Activated T-cell treated with anti-CD3 and anti-CD28 coated beads, Interleukin-2, amount 50 U/mL, for 4 hours (primary cell): ENCODE results near the gene LONP1. TPM values are rescaled to one million over a fixed set of nuclear protein-coding genes. Genes with fewer than 3 reads are reported as not detected.

Source experiments
- ATAC-seq, 2 donors: fragments of 200-7000 bp; cut with Tn5 transposase; one replicate each; pipeline ENCODE4 v1.10.0; 2021
- DNase-seq: peaks from one replicate; pipeline ENCODE4 v3.0.0-alpha.2; 2020
- H3K27me3 Mint-ChIP-seq: one replicate; pipeline ENCODE4 v1.8.0; 2021; ENCODE audit warnings: low read depth, mixed read lengths
- H3K36me3 Mint-ChIP-seq: one replicate; pipeline ENCODE4 v1.8.0; 2022; ENCODE audit warnings: mixed read lengths; ENCODE audit not compliant: insufficient read depth
- H3K4me1 Mint-ChIP-seq: one replicate; pipeline ENCODE4 v1.8.0; 2021; ENCODE audit warnings: low read depth, mixed read lengths
- H3K4me3 Mint-ChIP-seq: one replicate; pipeline ENCODE4 v1.8.0; 2021; ENCODE audit warnings: mild to moderate bottlenecking, moderate library complexity, mixed read lengths
- H3K9me3 Mint-ChIP-seq: one replicate; pipeline ENCODE4 v1.8.0; 2021; ENCODE audit warnings: mixed read lengths
- total RNA-seq, 3 donors: library from RNA; stranded (reverse); gene quantifications; one replicate each; pipeline ENCODE4 v1.2.1, GENCODE V29; 2021

The LONP1 gene
- total RNA-seq, 3 donors from 2014 or later = 286 to 342 (median 328) TPM

DNA sequence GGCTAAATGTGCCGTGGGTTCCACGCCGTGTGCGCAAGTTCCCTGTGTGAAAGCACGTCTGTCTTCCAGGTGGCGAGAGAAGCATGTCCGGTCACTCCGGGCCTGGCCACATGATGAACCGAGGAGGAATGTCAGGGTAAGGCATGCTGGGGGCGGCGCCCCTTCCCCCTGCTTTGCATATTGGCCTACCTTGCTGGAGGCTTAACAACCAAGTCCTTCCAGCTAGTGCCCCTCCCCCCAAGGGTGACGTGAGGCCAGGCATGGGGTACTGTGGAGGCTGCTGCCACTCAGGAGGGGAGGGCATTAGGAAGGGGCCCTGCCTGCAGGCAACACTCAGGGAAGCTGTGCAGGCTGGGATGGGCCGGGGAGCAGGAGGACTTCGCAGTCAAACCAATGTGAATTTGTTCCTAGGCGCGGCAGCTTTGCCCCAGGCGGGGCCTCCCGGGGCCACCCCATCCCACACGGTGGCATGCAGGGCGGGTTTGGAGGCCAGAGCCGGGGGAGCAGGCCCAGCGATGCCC, 52.1 kb downstream of the LONP1 start:
- ATAC-seq (no peak), DNase-seq (no peak)
- no peaks in the 10 kb centered on the region for H3K4me1 Mint-ChIP-seq
- H3K4me3 Mint-ChIP-seq = no peak overlapping the region
- no peaks in the 10 kb centered on the region for H3K27me3 Mint-ChIP-seq
- peaks cover 23% of the 10 kb centered on the region for H3K36me3 Mint-ChIP-seq
- no peaks in the 10 kb centered on the region for H3K9me3 Mint-ChIP-seq

GRCh38 chr19:5666921-5667610, 52.9 kb downstream of the LONP1 start:
- H3K27me3 Mint-ChIP-seq = no peaks in the 10 kb centered on the region
- no peaks in the 10 kb centered on the region for H3K9me3 Mint-ChIP-seq
- DNase-seq = no peak
- peaks cover 23% of the 10 kb centered on the region for H3K36me3 Mint-ChIP-seq
- H3K4me1 Mint-ChIP-seq = no peaks in the 10 kb centered on the region
- H3K4me3 Mint-ChIP-seq = no peak overlapping the region
- no peak for ATAC-seq

DNA sequence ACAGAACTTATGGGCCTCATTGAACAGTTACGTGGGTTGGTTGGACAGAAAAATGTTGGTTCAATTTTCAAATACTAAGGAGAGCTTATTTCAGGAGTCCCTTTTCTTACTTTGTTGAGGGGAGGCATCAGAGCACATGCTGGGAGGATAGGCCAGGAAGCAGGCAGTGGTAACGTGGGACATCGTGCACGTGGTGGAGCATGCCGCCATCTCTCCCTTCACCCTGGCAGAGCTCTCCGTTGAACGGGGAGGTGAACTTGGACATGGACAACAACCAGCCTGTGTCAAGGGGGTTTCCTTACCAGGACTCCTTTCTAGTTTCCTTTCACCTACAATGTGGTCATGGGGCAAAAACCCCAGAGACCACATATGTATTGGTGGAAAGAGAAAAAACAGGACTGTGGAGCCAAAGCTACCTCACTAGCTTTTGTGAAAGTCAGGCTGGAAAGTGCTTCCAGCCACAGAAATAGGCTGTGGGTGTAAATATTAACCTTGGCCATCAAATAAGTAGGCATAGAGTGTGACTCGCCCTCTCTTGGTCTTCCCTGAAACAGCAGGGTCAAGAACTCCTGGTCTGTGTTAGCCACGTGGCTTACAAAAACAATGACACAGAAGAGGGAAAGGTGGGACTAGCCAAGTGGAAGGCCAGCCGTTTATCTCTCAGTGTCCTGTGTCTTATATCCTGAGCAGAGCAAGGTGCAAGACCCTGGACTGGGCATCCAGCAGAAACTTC, 54.0 kb downstream of the LONP1 start:
- ATAC-seq (peak in 1 of 2 donors; percentile 23), DNase-seq (no peak)
- H3K4me1 Mint-ChIP-seq = no peaks in the 10 kb centered on the region
- H3K36me3 Mint-ChIP-seq = peaks cover 28% of the 10 kb centered on the region
- no peaks in the 10 kb centered on the region for H3K27me3 Mint-ChIP-seq
- no peak overlapping the region for H3K4me3 Mint-ChIP-seq
- H3K9me3 Mint-ChIP-seq = no peaks in the 10 kb centered on the region

DNA sequence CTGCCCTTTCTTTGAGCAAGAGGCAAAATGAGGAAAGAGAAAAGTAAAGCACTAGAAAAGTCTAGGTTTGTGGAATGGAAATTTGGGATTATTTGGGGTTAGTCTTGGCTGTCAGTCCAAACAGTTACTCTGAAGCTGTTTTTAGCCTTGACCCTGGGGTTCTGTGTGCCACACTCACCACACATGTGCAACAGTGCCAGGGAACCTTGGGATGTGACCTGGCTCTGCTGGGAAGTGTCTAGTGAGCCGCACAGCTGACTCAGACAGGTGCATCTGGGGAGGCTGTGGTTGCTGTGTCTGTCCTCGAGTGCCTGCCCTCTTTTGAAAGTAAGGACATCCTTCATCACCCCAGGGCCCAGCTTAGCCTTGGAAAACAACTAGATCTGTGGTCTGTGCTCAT, 55.4 kb downstream of the LONP1 start:
- Mint-ChIP-seq H3K4me3 (no peak overlapping the region), H3K9me3 (no peaks in the 10 kb centered on the region), H3K4me1 (no peaks in the 10 kb centered on the region), H3K36me3 (peaks cover 28% of the 10 kb centered on the region), H3K27me3 (no peaks in the 10 kb centered on the region)
- DNase-seq (no peak), ATAC-seq (no peak)

GRCh38 chr19:5663904-5664303, 56.0 kb downstream of the LONP1 start:
- DNase-seq = no peak
- Mint-ChIP-seq H3K4me1 (no peaks in the 10 kb centered on the region), H3K36me3 (peaks cover 26% of the 10 kb centered on the region), H3K9me3 (no peaks in the 10 kb centered on the region), H3K27me3 (no peaks in the 10 kb centered on the region), H3K4me3 (no peak overlapping the region)
- no peak for ATAC-seq

DNA sequence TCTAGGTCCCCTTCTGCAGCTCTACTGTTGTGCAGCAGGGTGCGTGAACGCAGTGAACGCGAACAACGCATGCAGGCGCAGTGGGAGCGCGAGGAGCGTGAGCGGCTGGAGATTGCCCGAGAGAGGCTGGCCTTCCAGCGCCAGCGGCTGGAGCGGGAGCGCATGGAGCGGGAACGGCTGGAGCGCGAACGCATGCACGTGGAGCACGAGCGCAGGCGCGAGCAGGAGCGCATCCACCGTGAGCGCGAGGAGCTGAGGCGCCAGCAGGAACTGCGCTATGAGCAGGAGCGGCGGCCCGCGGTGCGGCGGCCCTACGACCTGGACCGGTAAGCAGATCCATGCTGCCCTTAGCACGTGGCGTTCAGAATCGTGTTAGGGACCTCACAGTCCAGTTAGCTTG, 58.5 kb downstream of the LONP1 start:
- Mint-ChIP-seq H3K4me3 (no peak overlapping the region), H3K4me1 (no peaks in the 10 kb centered on the region), H3K27me3 (no peaks in the 10 kb centered on the region), H3K36me3 (peaks cover 25% of the 10 kb centered on the region), H3K9me3 (no peaks in the 10 kb centered on the region)
- DNase-seq = no peak
- ATAC-seq = no peak

- DNase-seq (no peak), ATAC-seq (no peak)
- H3K4me3 Mint-ChIP-seq = no peak overlapping the region
- no peaks in the 10 kb centered on the region for H3K4me1 Mint-ChIP-seq
- H3K9me3 Mint-ChIP-seq = no peaks in the 10 kb centered on the region
- peaks cover 39% of the 10 kb centered on the region for H3K36me3 Mint-ChIP-seq
- no peaks in the 10 kb centered on the region for H3K27me3 Mint-ChIP-seq
These were observed 64.5 kb downstream of the LONP1 start for GRCh38 chr19:5655412-5655811.

DNA sequence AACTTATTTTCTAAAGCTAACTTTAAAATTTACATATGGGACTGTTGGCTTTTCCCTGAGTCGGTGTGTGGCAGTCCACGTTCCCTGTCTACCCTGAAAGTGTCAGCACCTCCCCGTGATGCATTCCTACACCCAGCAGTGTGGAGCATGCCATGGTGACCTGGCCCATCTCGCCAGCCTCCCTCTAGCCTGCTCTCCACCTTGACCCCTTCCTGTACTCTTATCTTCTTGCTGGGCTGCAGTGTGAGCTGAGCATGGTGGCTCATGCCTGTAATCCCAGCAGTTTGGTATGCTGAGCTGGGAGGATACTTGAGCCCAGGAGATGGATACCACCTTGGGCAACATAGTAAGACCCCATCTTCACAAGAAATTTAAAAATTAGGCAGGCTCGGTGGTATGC, 65.0 kb downstream of the LONP1 start:
- no peak for DNase-seq
- Mint-ChIP-seq H3K4me3 (no peak overlapping the region), H3K27me3 (no peaks in the 10 kb centered on the region), H3K36me3 (peaks cover 41% of the 10 kb centered on the region), H3K9me3 (no peaks in the 10 kb centered on the region), H3K4me1 (no peaks in the 10 kb centered on the region)
- ATAC-seq = no peak

- no peak overlapping the region for H3K4me3 Mint-ChIP-seq
- DNase-seq = no peak
- no peaks in the 10 kb centered on the region for H3K9me3 Mint-ChIP-seq
- peaks cover 51% of the 10 kb centered on the region for H3K36me3 Mint-ChIP-seq
- no peaks in the 10 kb centered on the region for H3K27me3 Mint-ChIP-seq
- no peaks in the 10 kb centered on the region for H3K4me1 Mint-ChIP-seq
- no peak for ATAC-seq
These were observed 67.7 kb downstream of the LONP1 start for GRCh38 chr19:5652261-5652660.

DNA sequence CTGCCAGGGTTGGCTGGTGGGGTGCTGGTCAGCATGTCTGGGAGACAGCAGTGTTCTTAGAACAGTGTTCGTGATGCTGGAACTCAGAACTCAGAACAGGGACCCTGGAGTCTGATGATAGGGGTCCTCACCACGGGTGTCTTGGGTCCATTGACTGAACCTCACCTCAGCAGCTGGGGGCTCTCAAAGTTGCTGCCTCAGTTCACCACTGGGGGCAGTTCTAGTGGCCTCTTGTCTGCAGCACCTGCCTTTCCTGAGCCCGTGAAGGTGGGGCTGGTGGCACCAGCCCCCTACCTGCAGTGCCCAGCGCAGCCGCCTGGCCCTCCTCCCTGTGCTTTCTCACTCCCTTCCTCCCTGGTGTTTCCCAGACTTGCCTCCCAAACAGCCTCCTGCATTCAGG, 68.6 kb downstream of the LONP1 start:
- no peak overlapping the region for H3K4me3 Mint-ChIP-seq
- H3K27me3 Mint-ChIP-seq = no peaks in the 10 kb centered on the region
- peaks cover 57% of the 10 kb centered on the region for H3K36me3 Mint-ChIP-seq
- no peaks in the 10 kb centered on the region for H3K9me3 Mint-ChIP-seq
- no peak for ATAC-seq
- peaks cover 3% of the 10 kb centered on the region for H3K4me1 Mint-ChIP-seq
- DNase-seq = no peak

DNA sequence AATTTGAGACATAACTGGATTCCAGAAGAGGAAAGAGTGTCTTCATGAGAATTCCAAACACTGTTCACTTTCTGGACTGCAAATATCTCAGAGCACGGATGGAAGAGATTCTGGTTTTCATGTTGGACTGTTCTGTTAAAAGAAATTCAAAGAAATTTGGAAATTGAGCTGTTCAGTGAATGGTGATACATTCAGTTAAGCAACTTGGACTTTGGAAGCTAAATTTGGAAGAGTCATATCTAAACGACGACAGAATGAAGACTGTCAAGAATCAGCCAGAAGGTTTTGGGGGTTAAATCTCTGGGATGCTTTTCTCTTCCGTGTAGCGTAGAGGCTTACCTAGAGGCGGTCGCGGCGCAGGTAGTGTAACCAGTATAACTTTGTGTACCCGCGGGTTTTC, 71.5 kb downstream of the LONP1 start:
- Mint-ChIP-seq H3K9me3 (no peaks in the 10 kb centered on the region), H3K4me3 (no peak overlapping the region), H3K4me1 (peaks cover 12% of the 10 kb centered on the region), H3K27me3 (no peaks in the 10 kb centered on the region), H3K36me3 (peaks cover 64% of the 10 kb centered on the region)
- DNase-seq = no peak
- ATAC-seq = no peak

DNA sequence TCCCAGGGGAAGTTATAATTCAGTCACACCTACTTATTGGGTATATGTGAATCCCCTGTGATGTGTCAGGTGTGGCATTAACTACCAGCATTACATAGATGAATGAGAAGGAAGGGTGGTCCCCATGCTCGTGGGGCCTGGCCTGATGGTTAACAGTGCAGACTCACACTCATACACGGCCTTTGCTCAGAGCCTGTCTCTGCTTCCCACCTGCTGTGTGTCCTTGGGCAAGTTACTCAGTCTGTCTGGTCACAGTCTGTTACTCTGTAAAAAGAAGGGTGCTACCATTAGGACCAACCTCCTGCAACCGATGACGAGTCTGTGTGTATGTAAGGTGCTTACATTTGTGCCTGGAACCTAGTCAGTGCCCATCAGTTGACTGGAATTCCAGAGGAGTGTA, 73.2 kb downstream of the LONP1 start:
- H3K4me3 Mint-ChIP-seq = no peak overlapping the region
- no peak for DNase-seq
- H3K27me3 Mint-ChIP-seq = no peaks in the 10 kb centered on the region
- no peak for ATAC-seq
- peaks cover 64% of the 10 kb centered on the region for H3K36me3 Mint-ChIP-seq
- H3K4me1 Mint-ChIP-seq = peaks cover 12% of the 10 kb centered on the region
- H3K9me3 Mint-ChIP-seq = no peaks in the 10 kb centered on the region

- H3K9me3 Mint-ChIP-seq = no peaks in the 10 kb centered on the region
- H3K4me3 Mint-ChIP-seq = no peak overlapping the region
- peaks cover 15% of the 10 kb centered on the region for H3K4me1 Mint-ChIP-seq
- no peak for ATAC-seq
- DNase-seq = no peak
- H3K27me3 Mint-ChIP-seq = no peaks in the 10 kb centered on the region
- peaks cover 64% of the 10 kb centered on the region for H3K36me3 Mint-ChIP-seq
These were observed 74.5 kb downstream of the LONP1 start for GRCh38 chr19:5645409-5645808.

DNA sequence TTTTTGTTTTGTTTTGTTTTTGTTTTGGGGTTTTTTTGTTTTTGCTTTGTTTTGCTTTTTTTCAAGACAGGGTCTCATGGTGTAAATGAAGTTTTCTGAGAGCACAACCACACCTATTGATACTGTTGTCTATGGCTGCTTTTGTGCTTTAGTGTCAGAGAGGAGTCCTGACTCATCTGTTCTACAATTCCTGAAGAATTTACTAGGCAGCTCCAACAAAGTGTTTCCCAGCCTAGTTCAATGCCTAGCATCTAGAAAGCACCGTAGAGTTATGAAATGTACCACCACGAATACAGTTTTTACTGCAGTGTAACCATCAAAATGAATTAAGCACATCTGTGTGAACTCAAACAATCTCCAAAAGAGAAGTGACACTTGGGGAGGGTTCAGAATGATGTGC, 75.9 kb downstream of the LONP1 start:
- H3K36me3 Mint-ChIP-seq = peaks cover 57% of the 10 kb centered on the region
- H3K4me3 Mint-ChIP-seq = no peak overlapping the region
- no peaks in the 10 kb centered on the region for H3K27me3 Mint-ChIP-seq
- ATAC-seq (no peak), DNase-seq (no peak)
- no peaks in the 10 kb centered on the region for H3K9me3 Mint-ChIP-seq
- H3K4me1 Mint-ChIP-seq = peaks cover 15% of the 10 kb centered on the region

DNA sequence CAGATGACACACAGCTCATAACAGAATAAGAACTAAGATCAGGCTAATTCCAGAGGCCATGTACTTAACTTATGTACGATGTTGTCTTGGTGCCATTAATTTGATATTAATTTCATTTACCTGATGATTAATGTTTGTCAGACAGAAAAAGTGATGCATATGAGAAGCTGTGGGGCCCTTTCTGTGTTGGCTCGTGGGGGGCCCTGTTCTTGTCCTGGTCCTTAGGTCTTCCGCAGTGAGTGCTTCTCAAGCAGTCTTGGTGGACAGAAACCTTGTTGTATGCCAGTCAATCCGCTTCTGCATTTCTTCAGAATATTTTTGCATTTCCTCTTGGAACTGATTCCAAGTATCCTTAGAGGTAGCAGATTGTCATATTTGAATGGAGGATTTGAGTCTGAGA, 76.9 kb downstream of the LONP1 start:
- peaks cover 51% of the 10 kb centered on the region for H3K36me3 Mint-ChIP-seq
- no peak for ATAC-seq
- peaks cover 17% of the 10 kb centered on the region for H3K4me1 Mint-ChIP-seq

More for the DNA sequence above, 76.9 kb downstream of the LONP1 start:
- Mint-ChIP-seq H3K9me3 (no peaks in the 10 kb centered on the region), H3K27me3 (no peaks in the 10 kb centered on the region), H3K4me3 (no peak overlapping the region)
- DNase-seq = no peak
